Neural cell (in vitro differentiated cells): ENCODE data around the gene ZNF564. TPM values are rescaled to one million over a fixed set of nuclear protein-coding genes. Genes with fewer than 3 reads are reported as not detected.

Experiments used
- H2AFZ ChIP-seq: fragments of 200-600, 300-800 bp; sonication (generic), shearing (Covaris generic); 2 replicates; pipeline ENCODE4 v1.6.0; 2014; ENCODE audit warnings: low read depth, mild to moderate bottlenecking, antibody characterized with exemption, low read length, moderate library complexity
- H3F3A ChIP-seq: fragments of 200-600 bp; shearing (Covaris generic); 2 replicates; pipeline ENCODE4 v1.6.1; 2016; ENCODE audit warnings: mild to moderate bottlenecking, moderate library complexity, mixed read lengths, antibody characterized with exemption, low read length; ENCODE audit not compliant: insufficient read depth, poor library complexity, severe bottlenecking
- H3K27ac ChIP-seq: fragments of 200-600, 300-800 bp; sonication (generic), shearing (Covaris generic); 2 replicates; pipeline ENCODE4 v1.5.1; 2014; ENCODE audit warnings: mild to moderate bottlenecking, low read length, moderate library complexity
- H3K27me3 ChIP-seq: fragments of 300-800, 200-600 bp; sonication (generic), shearing (Covaris generic); 2 replicates; pipeline ENCODE4 v1.6.0; 2014; ENCODE audit warnings: mild to moderate bottlenecking, low read depth, low read length, moderate library complexity; ENCODE audit not compliant: insufficient read depth
- H3K36me3 ChIP-seq: fragments of 300-800, 200-600 bp; sonication (generic), shearing (Covaris generic); 2 replicates; pipeline ENCODE4 v1.5.1; 2014; ENCODE audit warnings: mild to moderate bottlenecking, antibody characterized with exemption, low read length, moderate library complexity; ENCODE audit not compliant: insufficient read depth
- H3K4me2 ChIP-seq: fragments of 300-800, 200-600 bp; sonication (generic), shearing (Covaris generic); 2 replicates; pipeline ENCODE4 v1.6.0; 2014; ENCODE audit warnings: mild to moderate bottlenecking, low read length
- H3K4me3 ChIP-seq: fragments of 300-800, 200-600 bp; sonication (generic), shearing (Covaris generic); 2 replicates; pipeline ENCODE4 v1.5.1; 2014; ENCODE audit warnings: mild to moderate bottlenecking, low read length, moderate library complexity
- H3K79me2 ChIP-seq: fragments of 200-600 bp; shearing (Covaris generic); replicated peaks from 2 replicates; pipeline ENCODE4 v1.6.0; 2014; ENCODE audit warnings: mild to moderate bottlenecking, low read length, moderate library complexity; ENCODE audit not compliant: insufficient read depth
- H3K9ac ChIP-seq: fragments of 300-800, 200-600 bp; sonication (generic), shearing (Covaris generic); 2 replicates; pipeline ENCODE4 v1.6.1; 2016; ENCODE audit warnings: mild to moderate bottlenecking, low read length, mixed read lengths
- H3K9me2 ChIP-seq: fragments of 200-600 bp; shearing (Covaris generic); 2 replicates; pipeline ENCODE4 v1.6.1; 2016; ENCODE audit warnings: mild to moderate bottlenecking, low read length, mixed read lengths; ENCODE audit not compliant: insufficient read depth
- H3K9me3 ChIP-seq: fragments of 200-600, 300-800 bp; sonication (generic), shearing (Covaris generic); 2 replicates; pipeline ENCODE4 v1.6.1; 2016; ENCODE audit warnings: mild to moderate bottlenecking, mixed run types, low read length, moderate library complexity, mixed read lengths
- H4K20me1 ChIP-seq: fragments of 200-600 bp; shearing (Covaris generic); 2 replicates; pipeline ENCODE4 v1.6.1; 2016; ENCODE audit warnings: mild to moderate bottlenecking, mixed run types; ENCODE audit not compliant: insufficient read depth
- EP300 ChIP-seq: fragments of 450-650 bp; conservative IDR thresholded peaks from 2 replicates; pipeline ENCODE4 v1.6.1; 2014; ENCODE audit warnings: antibody characterized with exemption, mild to moderate bottlenecking, moderate library complexity; ENCODE audit not compliant: poor library complexity, severe bottlenecking
- EZH2 ChIP-seq: fragments of 200-600, 300-800 bp; shearing (Covaris generic), sonication (generic); IDR thresholded peaks from 2 replicates; pipeline ENCODE4 v1.6.1; 2014; ENCODE audit warnings: antibody characterized with exemption, low read length, borderline replicate concordance, mild to moderate bottlenecking; ENCODE audit not compliant: insufficient read depth, poor library complexity, severe bottlenecking
- MXI1 ChIP-seq: fragments of 450-650 bp; conservative IDR thresholded peaks from 2 replicates; pipeline ENCODE4 v1.6.1; 2014; ENCODE audit warnings: antibody characterized with exemption, mild to moderate bottlenecking; ENCODE audit not compliant: poor library complexity, severe bottlenecking
- POLR2AphosphoS5 ChIP-seq: IDR thresholded peaks from 2 replicates; pipeline ENCODE4 v1.6.1; 2012
- RAD21 ChIP-seq: fragments of 450-650 bp; conservative IDR thresholded peaks from 2 replicates; pipeline ENCODE4 v1.6.1; 2014; ENCODE audit warnings: antibody characterized with exemption, mild to moderate bottlenecking, moderate library complexity
- SMC3 ChIP-seq: fragments of 450-650 bp; conservative IDR thresholded peaks from 2 replicates; pipeline ENCODE4 v1.6.1; 2014; ENCODE audit warnings: antibody characterized with exemption, mild to moderate bottlenecking, moderate library complexity; ENCODE audit not compliant: poor library complexity
- TAF1 ChIP-seq: IDR thresholded peaks from 2 replicates; pipeline ENCODE4 v1.6.1; 2012; ENCODE audit warnings: low read depth
- polyA plus RNA-seq: library from polyadenylated mRNA; depleted of rRNA; stranded (reverse); fragments of >200 nt; gene quantifications from 2 replicates; pipeline ENCODE4 v1.2.3, GENCODE V29; 2014
- TF ChIP-seq, protein P1 (sequence below): IDR thresholded peaks from 2 replicates; pipeline ENCODE4 v1.6.1; 2012; ENCODE audit warnings: borderline replicate concordance
- TF ChIP-seq, protein P2 (sequence below): fragments of 450-650 bp; IDR thresholded peaks from 2 replicates; pipeline ENCODE4 v1.5.1; 2014; ENCODE audit warnings: antibody characterized with exemption, mild to moderate bottlenecking, moderate library complexity; ENCODE audit not compliant: poor library complexity, severe bottlenecking

Gene ZNF564
- polyA plus RNA-seq, 1 donor from 2014 or later = 7.6 TPM

DNA sequence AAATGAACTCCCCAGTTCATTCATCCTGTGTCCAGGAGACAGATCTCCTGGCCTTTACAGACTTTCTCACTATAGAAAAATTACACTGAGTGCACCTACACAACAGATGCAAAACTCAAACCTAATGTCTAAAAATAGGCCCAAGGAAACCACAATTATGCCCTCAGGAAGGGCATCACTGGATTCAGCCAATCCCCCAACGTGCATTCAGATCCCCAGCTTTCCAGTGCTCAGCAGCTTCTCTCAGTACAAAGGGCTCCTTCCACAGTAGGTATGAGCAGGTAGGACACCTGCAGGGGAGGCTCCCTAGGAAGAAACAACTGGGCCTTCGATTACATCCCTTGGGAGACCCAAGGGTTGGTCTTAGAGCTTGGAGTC, 68.8 kb downstream of the ZNF564 start:
- Histone ChIP-seq H3K36me3 (no peaks in the 10 kb centered on the region), H2AFZ (no peak overlapping the region), H3K4me2 (peak overlapping the region; percentile 33), H4K20me1 (no peaks in the 10 kb centered on the region), H3K27ac (no peak overlapping the region), H3K9me3 (no peaks in the 10 kb centered on the region), H3F3A (no peaks in the 10 kb centered on the region), H3K4me3 (peak overlapping the region; percentile 93), H3K9ac (no peak overlapping the region), H3K27me3 (no peaks in the 10 kb centered on the region), H3K9me2 (no peaks in the 10 kb centered on the region), H3K79me2 (peaks cover 63% of the 10 kb centered on the region)
- no peak for TF ChIP-seq EZH2
- no peak for TF ChIP-seq POLR2AphosphoS5
- TF ChIP-seq RAD21 = no peak
- TF ChIP-seq SMC3 = no peak
- TF ChIP-seq, protein P1, sequence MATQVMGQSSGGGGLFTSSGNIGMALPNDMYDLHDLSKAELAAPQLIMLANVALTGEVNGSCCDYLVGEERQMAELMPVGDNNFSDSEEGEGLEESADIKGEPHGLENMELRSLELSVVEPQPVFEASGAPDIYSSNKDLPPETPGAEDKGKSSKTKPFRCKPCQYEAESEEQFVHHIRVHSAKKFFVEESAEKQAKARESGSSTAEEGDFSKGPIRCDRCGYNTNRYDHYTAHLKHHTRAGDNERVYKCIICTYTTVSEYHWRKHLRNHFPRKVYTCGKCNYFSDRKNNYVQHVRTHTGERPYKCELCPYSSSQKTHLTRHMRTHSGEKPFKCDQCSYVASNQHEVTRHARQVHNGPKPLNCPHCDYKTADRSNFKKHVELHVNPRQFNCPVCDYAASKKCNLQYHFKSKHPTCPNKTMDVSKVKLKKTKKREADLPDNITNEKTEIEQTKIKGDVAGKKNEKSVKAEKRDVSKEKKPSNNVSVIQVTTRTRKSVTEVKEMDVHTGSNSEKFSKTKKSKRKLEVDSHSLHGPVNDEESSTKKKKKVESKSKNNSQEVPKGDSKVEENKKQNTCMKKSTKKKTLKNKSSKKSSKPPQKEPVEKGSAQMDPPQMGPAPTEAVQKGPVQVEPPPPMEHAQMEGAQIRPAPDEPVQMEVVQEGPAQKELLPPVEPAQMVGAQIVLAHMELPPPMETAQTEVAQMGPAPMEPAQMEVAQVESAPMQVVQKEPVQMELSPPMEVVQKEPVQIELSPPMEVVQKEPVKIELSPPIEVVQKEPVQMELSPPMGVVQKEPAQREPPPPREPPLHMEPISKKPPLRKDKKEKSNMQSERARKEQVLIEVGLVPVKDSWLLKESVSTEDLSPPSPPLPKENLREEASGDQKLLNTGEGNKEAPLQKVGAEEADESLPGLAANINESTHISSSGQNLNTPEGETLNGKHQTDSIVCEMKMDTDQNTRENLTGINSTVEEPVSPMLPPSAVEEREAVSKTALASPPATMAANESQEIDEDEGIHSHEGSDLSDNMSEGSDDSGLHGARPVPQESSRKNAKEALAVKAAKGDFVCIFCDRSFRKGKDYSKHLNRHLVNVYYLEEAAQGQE = no peak
- no peak for TF ChIP-seq MXI1
- no peak for TF ChIP-seq TAF1

DNA sequence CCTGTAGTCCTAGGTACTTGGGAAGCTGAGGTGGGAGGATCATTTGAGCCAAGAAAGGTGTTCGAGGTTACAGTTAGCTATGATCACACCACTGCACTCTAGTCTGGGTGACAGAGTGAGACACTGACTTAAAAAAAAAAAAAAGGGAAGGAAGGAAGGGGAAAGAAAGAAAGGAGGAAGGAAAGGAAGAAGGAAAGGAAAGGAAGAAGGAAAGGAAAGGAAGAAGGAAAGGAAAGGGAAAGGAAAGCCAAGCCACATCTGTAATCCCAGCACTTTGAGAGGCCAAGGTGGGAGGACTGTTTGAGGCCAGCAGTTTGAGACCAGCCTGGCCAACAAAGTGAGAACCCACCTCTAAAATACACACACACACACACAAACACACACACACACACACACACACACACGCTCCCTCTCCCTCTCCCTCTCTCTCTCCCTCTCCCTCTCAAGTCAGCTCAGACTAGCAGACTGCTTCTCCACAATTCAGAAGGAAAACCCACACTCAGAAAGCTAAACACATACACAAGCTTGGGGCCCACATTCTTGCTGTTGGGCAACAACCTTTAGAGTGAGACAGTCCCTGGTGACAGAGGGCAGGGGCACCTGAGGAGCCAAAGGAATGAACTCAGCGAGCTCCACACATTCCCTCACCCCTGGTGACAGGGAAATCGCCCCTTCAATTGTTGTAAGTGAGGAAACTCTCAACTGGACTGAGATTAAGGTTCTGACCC, 69.3 kb downstream of the ZNF564 start:
- Histone ChIP-seq H3K79me2 (peaks cover 69% of the 10 kb centered on the region), H3K4me3 (peak overlapping the region; percentile 93)

More for the DNA sequence above, 69.3 kb downstream of the ZNF564 start:
- Histone ChIP-seq H4K20me1 (no peaks in the 10 kb centered on the region), H3K4me2 (peak overlapping the region; percentile 33), H3K9me3 (no peaks in the 10 kb centered on the region), H3K9ac (no peak overlapping the region), H3K27me3 (no peaks in the 10 kb centered on the region), H3K36me3 (no peaks in the 10 kb centered on the region), H2AFZ (no peak overlapping the region), H3K9me2 (no peaks in the 10 kb centered on the region), H3F3A (no peaks in the 10 kb centered on the region), H3K27ac (no peak overlapping the region)
- TF ChIP-seq, protein P1 = no peak
- TF ChIP-seq EP300 = no peak
- no peak for TF ChIP-seq POLR2AphosphoS5
- no peak for TF ChIP-seq MXI1
- TF ChIP-seq, protein P2, sequence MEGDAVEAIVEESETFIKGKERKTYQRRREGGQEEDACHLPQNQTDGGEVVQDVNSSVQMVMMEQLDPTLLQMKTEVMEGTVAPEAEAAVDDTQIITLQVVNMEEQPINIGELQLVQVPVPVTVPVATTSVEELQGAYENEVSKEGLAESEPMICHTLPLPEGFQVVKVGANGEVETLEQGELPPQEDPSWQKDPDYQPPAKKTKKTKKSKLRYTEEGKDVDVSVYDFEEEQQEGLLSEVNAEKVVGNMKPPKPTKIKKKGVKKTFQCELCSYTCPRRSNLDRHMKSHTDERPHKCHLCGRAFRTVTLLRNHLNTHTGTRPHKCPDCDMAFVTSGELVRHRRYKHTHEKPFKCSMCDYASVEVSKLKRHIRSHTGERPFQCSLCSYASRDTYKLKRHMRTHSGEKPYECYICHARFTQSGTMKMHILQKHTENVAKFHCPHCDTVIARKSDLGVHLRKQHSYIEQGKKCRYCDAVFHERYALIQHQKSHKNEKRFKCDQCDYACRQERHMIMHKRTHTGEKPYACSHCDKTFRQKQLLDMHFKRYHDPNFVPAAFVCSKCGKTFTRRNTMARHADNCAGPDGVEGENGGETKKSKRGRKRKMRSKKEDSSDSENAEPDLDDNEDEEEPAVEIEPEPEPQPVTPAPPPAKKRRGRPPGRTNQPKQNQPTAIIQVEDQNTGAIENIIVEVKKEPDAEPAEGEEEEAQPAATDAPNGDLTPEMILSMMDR = no peak
- TF ChIP-seq TAF1 = no peak
- no peak for TF ChIP-seq RAD21
- no peak for TF ChIP-seq EZH2
- TF ChIP-seq SMC3 = no peak
